HCT116 (cell line): ENCODE results near the gene XPNPEP2. TPM values are rescaled to one million over a fixed set of nuclear protein-coding genes. Genes with fewer than 3 reads are reported as not detected.
A peak's percentile ranks its signal among the peaks of the same experiment; 100 is the strongest.

Experiments
- ATAC-seq: fragments of 200-7000 bp; cut with Tn5 transposase; 2 replicates; pipeline ENCODE4 v1.9.1; 2020; ENCODE audit warnings: mild to moderate bottlenecking, moderate library complexity
- BruUV-seq: library from RNA; stranded (reverse); fragments of 400-500 nt; replicated peaks from 2 replicates; lab custom pipeline; 2021; lab: Mats Ljungman, UMichigan
- CTCF ChIA-PET: fragments of 300-600 bp; sonication (Branson Sonifier 250); formaldehyde crosslinking; loops from one replicate; lab custom pipeline; 2021; ENCODE audit warnings: antibody characterized with exemption; lab: Charles Lee
- POLR2A ChIA-PET: fragments of 300-600, 350-600 bp; sonication (Branson Sonifier 250); formaldehyde crosslinking; loops from one replicate; lab custom pipeline; 2021; ENCODE audit warnings: antibody characterized with exemption; lab: Charles Lee
- RAD21 ChIA-PET, 2 experiments: fragments of 300-600 bp; sonication (Branson Sonifier 250); formaldehyde crosslinking; loops; one replicate each; lab custom pipeline; 2023; ENCODE audit warnings: low total read pairs in 2 of 2; ENCODE audit not compliant: uncharacterized antibody in 2 of 2, unreplicated experiment in 2 of 2, low non-redundant PET in 1 of 2; lab: Charles Lee
- DNase-seq: peaks from one replicate; pipeline ENCODE4 v3.0.0-alpha.2; 2010; ENCODE audit warnings: low read depth, low spot score
- H2AFZ ChIP-seq: fragments of 200-600 bp; shearing (Covaris generic), sonication (generic); 2 replicates; pipeline ENCODE4 v1.6.1; 2017; ENCODE audit warnings: low read depth, mixed run types, mixed read lengths, antibody characterized with exemption, low read length; ENCODE audit not compliant: poor library complexity, severe bottlenecking
- H3K27ac ChIP-seq: 2 replicates; pipeline ENCODE4 v1.5.1; 2012; ENCODE audit warnings: low read depth, low read length
- H3K27me3 ChIP-seq: fragments of 200-600 bp; sonication (generic); 2 replicates; pipeline ENCODE4 v1.6.1; 2016; ENCODE audit warnings: mixed run types, low read length, mixed read lengths; ENCODE audit not compliant: insufficient read depth
- H3K36me3 ChIP-seq, 2 experiments: fragments of 200-500 bp in 1 of 2; fragments of 200-600 bp in 1 of 2; sonication (Bioruptor generic) in 1 of 2; sonication (generic) in 1 of 2; 2 replicates each; pipeline versions ENCODE4 v1.5.1 to v1.6.1; 2014 to 2016; ENCODE audit warnings: low read length in 2 of 2, inconsistent platforms in 1 of 2, mixed read lengths in 1 of 2, mixed run types in 1 of 2; ENCODE audit not compliant: insufficient read depth in 2 of 2, control insufficient read depth in 1 of 2
- H3K4me1 ChIP-seq, 2 experiments: fragments of 200-600 bp in 1 of 2; sonication (generic) in 1 of 2; 2 replicates each; pipeline versions ENCODE4 v1.5.1 to v1.6.1; 2012 to 2017; ENCODE audit warnings: low read length in 2 of 2, inconsistent platforms in 1 of 2, mild to moderate bottlenecking in 1 of 2, mixed read lengths in 1 of 2, mixed run types in 1 of 2, moderate library complexity in 1 of 2; ENCODE audit not compliant: insufficient read depth in 2 of 2, control insufficient read depth in 1 of 2
- H3K4me2 ChIP-seq: fragments of 200-600 bp; sonication (generic); 2 replicates; pipeline ENCODE4 v1.6.1; 2017; ENCODE audit warnings: mixed run types, low read length, mixed read lengths
- H3K4me3 ChIP-seq, 2 experiments: fragments of 200-600 bp in 1 of 2; sonication (generic) in 1 of 2; replicated peaks in 1 of 2; 2 replicates each; pipeline ENCODE4 v1.5.1; 2011 to 2016; ENCODE audit warnings: low read length in 2 of 2, control low read depth in 1 of 2, low read depth in 1 of 2, mild to moderate bottlenecking in 1 of 2, mixed read lengths in 1 of 2, mixed run types in 1 of 2
- H3K79me2 ChIP-seq: fragments of 200-600 bp; sonication (generic); 2 replicates; pipeline ENCODE4 v1.6.1; 2017; ENCODE audit warnings: mild to moderate bottlenecking, mixed run types, low read length, moderate library complexity, mixed read lengths; ENCODE audit not compliant: insufficient read depth
- H3K9ac ChIP-seq: fragments of 200-600 bp; sonication (generic); 2 replicates; pipeline ENCODE4 v1.6.1; 2016; ENCODE audit warnings: low read length, mixed read lengths
- H3K9me2 ChIP-seq: fragments of 200-600 bp; sonication (generic), shearing (Covaris generic); 2 replicates; pipeline ENCODE4 v1.6.1; 2017; ENCODE audit warnings: mixed run types, mild to moderate bottlenecking, moderate library complexity; ENCODE audit not compliant: insufficient read depth
- H3K9me3 ChIP-seq, 2 experiments: fragments of 200-500 bp in 1 of 2; fragments of 200-600 bp in 1 of 2; sonication (Bioruptor generic) in 1 of 2; sonication (generic) in 1 of 2; 2 replicates each; pipeline ENCODE4 v1.6.1; 2014 to 2017; ENCODE audit warnings: low read length in 2 of 2, mixed read lengths in 2 of 2, inconsistent platforms in 1 of 2, low read depth in 1 of 2, mild to moderate bottlenecking in 1 of 2, mixed run types in 1 of 2, moderate library complexity in 1 of 2; ENCODE audit not compliant: control insufficient read depth in 1 of 2, insufficient read depth in 1 of 2
- H4K20me1 ChIP-seq: fragments of 200-600 bp; sonication (generic), shearing (Covaris generic); 2 replicates; pipeline ENCODE4 v1.6.1; 2017; ENCODE audit warnings: mixed run types, mild to moderate bottlenecking, moderate library complexity; ENCODE audit not compliant: insufficient read depth
- MAX ChIP-seq: IDR thresholded peaks from 2 replicates; pipeline ENCODE4 v1.6.1; 2012
- RAD21 ChIP-seq: IDR thresholded peaks from 2 replicates; pipeline ENCODE4 v1.6.1; 2012; ENCODE audit warnings: low read depth, mild to moderate bottlenecking
- REST ChIP-seq: IDR thresholded peaks from 2 replicates; pipeline ENCODE4 v1.6.1; 2012; ENCODE audit warnings: low read depth
- intact Hi-C: fragments of 100-400 bp; cut with micrococcal nuclease; formaldehyde crosslinking; loops from 2 replicates; pipeline ENCODE4 v1.10.0; 2022
- total RNA-seq: library from RNA; stranded (reverse); gene quantifications from one replicate; pipeline ENCODE4 v1.2.1, GENCODE V29; 2021; ENCODE audit not compliant: unreplicated experiment
- TF ChIP-seq, protein P1 (sequence below), 3 experiments: fragments of 200-600 bp in 1 of 3; sonication (generic) in 1 of 3; IDR thresholded peaks in 2 of 3; conservative IDR thresholded peaks in 1 of 3; 2 replicates each; pipeline ENCODE4 v1.5.1; 2012 to 2017; ENCODE audit warnings: low read depth in 2 of 3, low read length in 2 of 3, antibody characterized with exemption in 1 of 3, borderline replicate concordance in 1 of 3, control low read depth in 1 of 3, mild to moderate bottlenecking in 1 of 3, mixed read lengths in 1 of 3, mixed run types in 1 of 3, moderate library complexity in 1 of 3; ENCODE audit not compliant: insufficient read depth in 1 of 3

The XPNPEP2 gene
- total RNA-seq, 1 experiment from 2014 or later = not detected

GRCh38 chrX:129726307-129727111 lies 12.3 kb upstream of the XPNPEP2 start:
- no peak overlapping the region for H2AFZ ChIP-seq
- no peaks in the 10 kb centered on the region for H3K36me3 ChIP-seq
- H3K79me2 ChIP-seq = no peaks in the 10 kb centered on the region
- peak; percentile 28 for DNase-seq
- no peaks in the 10 kb centered on the region for H3K9me2 ChIP-seq
- H3K9ac ChIP-seq = no peak overlapping the region
- no peaks in the 10 kb centered on the region for H3K9me3 ChIP-seq
- no peaks in the 10 kb centered on the region for H3K4me1 ChIP-seq
- H3K4me2 ChIP-seq = no peak overlapping the region
- no peaks in the 10 kb centered on the region for H4K20me1 ChIP-seq
- ChIA-PET POLR2A (no interaction called here), RAD21 (interaction anchor here (0.6 to 2.0 kb wide), 4 partner anchors 72 to 120 kb away, joined by 3 to 6 read pairs (median 4); partner anchors contain the start of gene APLN (in 1 of the 2)), CTCF (interaction anchor here (0.7 to 3.3 kb wide), 11 partner anchors 22 to 334 kb away, joined by 3 to 27 read pairs (median 4); partner anchors contain the start of gene APLN)
- TF ChIP-seq, protein P1, sequence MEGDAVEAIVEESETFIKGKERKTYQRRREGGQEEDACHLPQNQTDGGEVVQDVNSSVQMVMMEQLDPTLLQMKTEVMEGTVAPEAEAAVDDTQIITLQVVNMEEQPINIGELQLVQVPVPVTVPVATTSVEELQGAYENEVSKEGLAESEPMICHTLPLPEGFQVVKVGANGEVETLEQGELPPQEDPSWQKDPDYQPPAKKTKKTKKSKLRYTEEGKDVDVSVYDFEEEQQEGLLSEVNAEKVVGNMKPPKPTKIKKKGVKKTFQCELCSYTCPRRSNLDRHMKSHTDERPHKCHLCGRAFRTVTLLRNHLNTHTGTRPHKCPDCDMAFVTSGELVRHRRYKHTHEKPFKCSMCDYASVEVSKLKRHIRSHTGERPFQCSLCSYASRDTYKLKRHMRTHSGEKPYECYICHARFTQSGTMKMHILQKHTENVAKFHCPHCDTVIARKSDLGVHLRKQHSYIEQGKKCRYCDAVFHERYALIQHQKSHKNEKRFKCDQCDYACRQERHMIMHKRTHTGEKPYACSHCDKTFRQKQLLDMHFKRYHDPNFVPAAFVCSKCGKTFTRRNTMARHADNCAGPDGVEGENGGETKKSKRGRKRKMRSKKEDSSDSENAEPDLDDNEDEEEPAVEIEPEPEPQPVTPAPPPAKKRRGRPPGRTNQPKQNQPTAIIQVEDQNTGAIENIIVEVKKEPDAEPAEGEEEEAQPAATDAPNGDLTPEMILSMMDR (IDR thresholded peaks at IDR 0.05 in 2 of 3, conservative IDR thresholded peaks at IDR 0.05 in 1 of 3; ENCODE audit: borderline replicate concordance in 1 of 3, insufficient read depth in 1 of 3, low read depth in 2 of 3, low read length in 2 of 3) = peak; percentile 59 to 78 (median 65); a peak in 5 of 6 replicates
- TF ChIP-seq REST (peak; percentile 52), MAX (no peak), RAD21 (peak; percentile 86)
- H3K27me3 ChIP-seq = no peaks in the 10 kb centered on the region
- no peak overlapping the region for H3K4me3 ChIP-seq
- no TSS peak for BruUV-seq
- H3K27ac ChIP-seq = no peak overlapping the region
- peak; percentile 91 for ATAC-seq
- intact Hi-C loops = loop anchor here (1.0 kb wide), 2 partner anchors 89 to 119 kb away; no protein-coding TSS in a partner anchor
